Panc1 (cell line): ENCODE measurements around the gene SBF2. TPM values are rescaled to one million over a fixed set of nuclear protein-coding genes. Genes with fewer than 3 reads are reported as not detected.
A peak's percentile ranks its signal among the peaks of the same experiment; 100 is the strongest.
"Not testable (repeated sequence)": the region's sequence is repeated elsewhere in the genome, so short reads cannot be mapped to it uniquely, and the experiment has no call there.

Experiments
- ATAC-seq: fragments of 200-7000 bp; cut with Tn5 transposase; 2 replicates; pipeline ENCODE4 v1.9.1; 2020; ENCODE audit warnings: mild to moderate bottlenecking, moderate library complexity
- BruUV-seq: library from RNA; stranded (reverse); fragments of 400-500 nt; replicated peaks from 2 replicates; lab custom pipeline; 2021; lab: Mats Ljungman, UMichigan
- CTCF ChIA-PET: fragments of 300-600 bp; sonication (Branson Sonifier 250); formaldehyde crosslinking; loops from one replicate; lab custom pipeline; 2022; ENCODE audit warnings: antibody characterized with exemption; lab: Charles Lee
- POLR2A ChIA-PET: fragments of 300-600 bp; sonication (Branson Sonifier 250); formaldehyde crosslinking; loops from one replicate; lab custom pipeline; 2022; ENCODE audit warnings: antibody characterized with exemption; lab: Charles Lee
- DNase-seq: peaks from one replicate; pipeline ENCODE4 v3.0.0-alpha.2; 2010; ENCODE audit warnings: low read depth, low spot score
- H3K27ac ChIP-seq: 2 replicates; pipeline ENCODE4 v1.5.1; 2011; ENCODE audit warnings: mild to moderate bottlenecking, low read length, inconsistent platforms
- H3K27me3 ChIP-seq: fragments of 200-500 bp; sonication (Bioruptor generic); 2 replicates; pipeline ENCODE4 v1.6.0; 2014; ENCODE audit warnings: low read length, inconsistent platforms; ENCODE audit not compliant: control insufficient read depth, insufficient read depth
- H3K36me3 ChIP-seq: fragments of 200-500 bp; sonication (Bioruptor generic); 2 replicates; pipeline ENCODE4 v1.5.1; 2014; ENCODE audit warnings: inconsistent platforms, mild to moderate bottlenecking, low read length, moderate library complexity; ENCODE audit not compliant: control insufficient read depth, insufficient read depth
- H3K4me1 ChIP-seq: 2 replicates; pipeline ENCODE4 v1.5.1; 2011; ENCODE audit warnings: inconsistent platforms, mild to moderate bottlenecking, low read length, moderate library complexity; ENCODE audit not compliant: control insufficient read depth, insufficient read depth
- H3K4me3 ChIP-seq, 2 experiments: 2 replicates each; pipeline ENCODE4 v1.5.1; 2011 to 2012; ENCODE audit warnings: low read depth in 2 of 2, low read length in 2 of 2, mild to moderate bottlenecking in 2 of 2, inconsistent platforms in 1 of 2, moderate library complexity in 1 of 2
- H3K9me3 ChIP-seq: fragments of 200-500 bp; sonication (Bioruptor generic); 2 replicates; pipeline ENCODE4 v1.5.1; 2014; ENCODE audit warnings: low read depth, mild to moderate bottlenecking, inconsistent platforms, low read length, moderate library complexity; ENCODE audit not compliant: control insufficient read depth, insufficient read depth
- POLR2AphosphoS5 ChIP-seq: IDR thresholded peaks from 2 replicates; pipeline ENCODE4 v1.6.1; 2012; ENCODE audit warnings: mild to moderate bottlenecking, low read depth, low read length, moderate library complexity
- SIN3A ChIP-seq: IDR thresholded peaks from 2 replicates; pipeline ENCODE4 v1.6.1; 2012; ENCODE audit warnings: low read depth, mild to moderate bottlenecking, low read length, moderate library complexity, borderline replicate concordance; ENCODE audit not compliant: insufficient read depth
- TCF7L2 ChIP-seq: IDR thresholded peaks from 2 replicates; pipeline ENCODE4 v1.6.1; 2011; ENCODE audit warnings: mild to moderate bottlenecking, low read depth, low read length, inconsistent platforms
- in situ Hi-C: cut with HindIII; loops from 2 replicates; pipeline ENCODE4 v1.10.0; 2016; ENCODE audit warnings: low sequenced_read_pairs, low pct_unique_long_range_greater_than_20kb
- intact Hi-C: fragments of 100-400 bp; cut with micrococcal nuclease; formaldehyde crosslinking; loops from one replicate; pipeline ENCODE4 v1.10.0; 2022; ENCODE audit not compliant: unreplicated experiment
- total RNA-seq: library from RNA; stranded (reverse); gene quantifications from one replicate; pipeline ENCODE4 v1.2.1, GENCODE V29; 2021; ENCODE audit not compliant: unreplicated experiment
- TF ChIP-seq, protein P1 (sequence below), 2 experiments: IDR thresholded peaks; 2 replicates each; pipeline ENCODE4 v1.6.1; 2011 to 2012; ENCODE audit warnings: low read depth in 2 of 2, control low read depth in 1 of 2, low read length in 1 of 2, mild to moderate bottlenecking in 1 of 2, moderate library complexity in 1 of 2; ENCODE audit not compliant: insufficient read depth in 1 of 2
- TF ChIP-seq, protein P2 (sequence below): fragments of 450-650 bp; IDR thresholded peaks from 2 replicates; pipeline ENCODE4 v1.5.1; 2017; ENCODE audit warnings: mild to moderate bottlenecking

Gene SBF2
- total RNA-seq, 1 experiment from 2014 or later = 65.0 TPM

DNA sequence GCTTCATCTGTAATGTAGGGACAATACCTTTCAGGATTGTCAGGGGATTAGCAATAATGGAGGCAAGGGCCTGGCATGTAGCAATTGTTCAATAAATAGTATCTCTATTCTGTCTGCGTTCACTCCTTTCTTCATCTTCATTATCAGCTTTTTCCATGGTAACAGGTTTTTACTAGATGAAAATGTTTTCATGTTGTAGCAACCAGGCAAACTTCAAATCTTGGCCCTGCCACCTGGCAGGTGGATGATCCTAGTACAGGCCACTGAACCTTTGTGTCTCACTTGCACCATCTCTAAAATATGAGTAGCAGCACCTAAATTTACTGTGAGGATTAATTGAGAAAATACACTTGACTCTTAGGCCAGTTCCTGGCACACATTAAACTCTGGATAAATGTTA lies 546.8 kb downstream of the SBF2 start:
- DNase-seq = no peak
- in situ Hi-C loops = no loop called here
- POLR2A ChIA-PET = interaction anchor here (0.6 kb wide), 1 partner anchor 341 kb away, joined by 7 read pairs; no protein-coding TSS in a partner anchor
- peaks cover 25% of the 10 kb centered on the region for H3K36me3 ChIP-seq
- no peak overlapping the region for H3K4me3 ChIP-seq
- TF ChIP-seq POLR2AphosphoS5 = no peak
- TF ChIP-seq, protein P1, sequence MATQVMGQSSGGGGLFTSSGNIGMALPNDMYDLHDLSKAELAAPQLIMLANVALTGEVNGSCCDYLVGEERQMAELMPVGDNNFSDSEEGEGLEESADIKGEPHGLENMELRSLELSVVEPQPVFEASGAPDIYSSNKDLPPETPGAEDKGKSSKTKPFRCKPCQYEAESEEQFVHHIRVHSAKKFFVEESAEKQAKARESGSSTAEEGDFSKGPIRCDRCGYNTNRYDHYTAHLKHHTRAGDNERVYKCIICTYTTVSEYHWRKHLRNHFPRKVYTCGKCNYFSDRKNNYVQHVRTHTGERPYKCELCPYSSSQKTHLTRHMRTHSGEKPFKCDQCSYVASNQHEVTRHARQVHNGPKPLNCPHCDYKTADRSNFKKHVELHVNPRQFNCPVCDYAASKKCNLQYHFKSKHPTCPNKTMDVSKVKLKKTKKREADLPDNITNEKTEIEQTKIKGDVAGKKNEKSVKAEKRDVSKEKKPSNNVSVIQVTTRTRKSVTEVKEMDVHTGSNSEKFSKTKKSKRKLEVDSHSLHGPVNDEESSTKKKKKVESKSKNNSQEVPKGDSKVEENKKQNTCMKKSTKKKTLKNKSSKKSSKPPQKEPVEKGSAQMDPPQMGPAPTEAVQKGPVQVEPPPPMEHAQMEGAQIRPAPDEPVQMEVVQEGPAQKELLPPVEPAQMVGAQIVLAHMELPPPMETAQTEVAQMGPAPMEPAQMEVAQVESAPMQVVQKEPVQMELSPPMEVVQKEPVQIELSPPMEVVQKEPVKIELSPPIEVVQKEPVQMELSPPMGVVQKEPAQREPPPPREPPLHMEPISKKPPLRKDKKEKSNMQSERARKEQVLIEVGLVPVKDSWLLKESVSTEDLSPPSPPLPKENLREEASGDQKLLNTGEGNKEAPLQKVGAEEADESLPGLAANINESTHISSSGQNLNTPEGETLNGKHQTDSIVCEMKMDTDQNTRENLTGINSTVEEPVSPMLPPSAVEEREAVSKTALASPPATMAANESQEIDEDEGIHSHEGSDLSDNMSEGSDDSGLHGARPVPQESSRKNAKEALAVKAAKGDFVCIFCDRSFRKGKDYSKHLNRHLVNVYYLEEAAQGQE (IDR thresholded peaks at IDR 0.05; ENCODE audit: insufficient read depth in 1 of 2, low read depth in 2 of 2, low read length in 1 of 2) = no peak
- TF ChIP-seq TCF7L2 = no peak
- no peak for TF ChIP-seq SIN3A
- no peak for ATAC-seq
- intact Hi-C loops = no loop called here
- CTCF ChIA-PET = interaction anchor here (0.7 to 1.2 kb wide), 2 partner anchors 10 to 18 kb away, joined by 3 read pairs; no protein-coding TSS in a partner anchor
- no peaks in the 10 kb centered on the region for H3K27me3 ChIP-seq
- H3K27ac ChIP-seq = peak overlapping the region; percentile 24
- H3K9me3 ChIP-seq = no peaks in the 10 kb centered on the region
- peaks cover 19% of the 10 kb centered on the region for H3K4me1 ChIP-seq
- BruUV-seq = no TSS peak

DNA sequence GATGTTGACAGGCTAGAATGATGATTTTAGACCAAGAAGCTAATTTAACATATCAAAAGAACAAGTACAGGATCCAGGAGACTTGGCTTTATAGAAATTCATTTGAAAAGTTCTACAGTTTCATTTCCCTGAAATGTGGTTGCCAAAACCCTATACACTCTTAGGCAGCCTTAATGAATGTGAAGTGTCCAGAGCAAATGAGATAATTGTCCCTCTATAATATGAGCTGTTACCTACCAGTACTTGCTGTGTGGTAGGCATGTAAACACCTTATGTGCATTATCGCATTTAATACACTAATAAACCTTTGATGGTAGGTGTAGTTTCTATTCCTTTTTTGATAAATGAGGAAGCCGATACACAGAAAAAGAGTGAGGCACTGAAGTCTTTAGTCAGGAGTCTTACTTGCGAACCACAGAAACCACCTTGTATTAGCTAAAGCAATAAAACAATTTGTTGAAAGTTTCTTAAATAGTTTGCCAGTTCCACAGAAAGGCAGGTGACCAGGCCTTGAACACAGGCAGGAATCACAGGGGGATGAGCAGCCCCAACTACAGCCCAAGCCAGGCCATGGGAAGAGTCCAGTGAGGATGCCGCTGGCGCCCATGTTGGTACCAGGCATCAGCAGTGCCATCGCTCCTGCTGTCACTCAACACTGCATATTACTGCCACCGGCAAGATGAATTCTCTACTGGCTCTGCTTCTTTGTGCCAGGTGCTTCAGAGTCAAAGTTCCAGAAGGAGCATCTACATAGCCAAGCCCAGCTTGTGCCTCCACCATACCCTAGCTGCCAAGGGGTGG lies 548.4 kb downstream of the SBF2 start:
- TF ChIP-seq, protein P1 (IDR thresholded peaks at IDR 0.05; ENCODE audit: insufficient read depth in 1 of 2, low read depth in 2 of 2, low read length in 1 of 2) = no peak
- TF ChIP-seq TCF7L2 = no peak
- TF ChIP-seq POLR2AphosphoS5 = no peak
- TF ChIP-seq, protein P2, sequence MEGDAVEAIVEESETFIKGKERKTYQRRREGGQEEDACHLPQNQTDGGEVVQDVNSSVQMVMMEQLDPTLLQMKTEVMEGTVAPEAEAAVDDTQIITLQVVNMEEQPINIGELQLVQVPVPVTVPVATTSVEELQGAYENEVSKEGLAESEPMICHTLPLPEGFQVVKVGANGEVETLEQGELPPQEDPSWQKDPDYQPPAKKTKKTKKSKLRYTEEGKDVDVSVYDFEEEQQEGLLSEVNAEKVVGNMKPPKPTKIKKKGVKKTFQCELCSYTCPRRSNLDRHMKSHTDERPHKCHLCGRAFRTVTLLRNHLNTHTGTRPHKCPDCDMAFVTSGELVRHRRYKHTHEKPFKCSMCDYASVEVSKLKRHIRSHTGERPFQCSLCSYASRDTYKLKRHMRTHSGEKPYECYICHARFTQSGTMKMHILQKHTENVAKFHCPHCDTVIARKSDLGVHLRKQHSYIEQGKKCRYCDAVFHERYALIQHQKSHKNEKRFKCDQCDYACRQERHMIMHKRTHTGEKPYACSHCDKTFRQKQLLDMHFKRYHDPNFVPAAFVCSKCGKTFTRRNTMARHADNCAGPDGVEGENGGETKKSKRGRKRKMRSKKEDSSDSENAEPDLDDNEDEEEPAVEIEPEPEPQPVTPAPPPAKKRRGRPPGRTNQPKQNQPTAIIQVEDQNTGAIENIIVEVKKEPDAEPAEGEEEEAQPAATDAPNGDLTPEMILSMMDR = no peak
- no peak for TF ChIP-seq SIN3A
- POLR2A ChIA-PET = interaction anchor here (0.6 kb wide), 1 partner anchor 139 kb away, joined by 7 read pairs; no protein-coding TSS in a partner anchor
- intact Hi-C loops = no loop called here
- DNase-seq (no peak), ATAC-seq (no peak)
- CTCF ChIA-PET = no interaction called here
- in situ Hi-C loops = no loop called here
- Histone ChIP-seq H3K36me3 (peaks cover 23% of the 10 kb centered on the region), H3K9me3 (no peaks in the 10 kb centered on the region), H3K27me3 (no peaks in the 10 kb centered on the region), H3K4me1 (peaks cover 13% of the 10 kb centered on the region), H3K27ac (no peak overlapping the region; the same call in 1 of the 2 replicates), H3K4me3 (no peak overlapping the region)
- BruUV-seq = no TSS peak

DNA sequence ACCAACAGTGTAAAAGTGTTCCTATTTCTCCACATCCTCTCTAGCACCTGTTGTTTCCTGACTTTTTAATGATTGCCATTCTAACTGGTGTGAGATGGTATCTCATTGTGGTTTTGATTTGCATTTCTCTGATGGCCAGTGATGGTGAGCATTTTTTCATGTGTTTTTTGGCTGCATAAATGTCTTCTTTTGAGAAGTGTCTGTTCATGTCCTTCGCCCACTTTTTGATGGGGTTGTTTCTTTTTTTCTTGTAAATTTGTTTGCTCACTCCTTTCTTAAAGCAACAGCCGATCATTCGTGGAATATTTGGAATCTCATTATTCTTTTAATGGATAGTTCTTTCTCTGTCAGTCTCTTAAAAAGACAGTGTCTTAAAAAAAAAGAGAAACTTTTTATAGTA lies 550.5 kb downstream of the SBF2 start:
- H3K9me3 ChIP-seq, POLR2A ChIA-PET, in situ Hi-C loops, CTCF ChIA-PET, BruUV-seq, H3K27ac ChIP-seq, DNase-seq, H3K4me3 ChIP-seq, intact Hi-C loops, H3K27me3 ChIP-seq, ATAC-seq: not testable (repeated sequence)
- Histone ChIP-seq H3K4me1 (peaks cover 13% of the 10 kb centered on the region), H3K36me3 (peaks cover 22% of the 10 kb centered on the region)
